EH (cell line): ENCODE results near the gene ANKS1A.

ENCODE experiments used
- DNase-seq: peaks from one replicate; pipeline ENCODE4 v3.0.0-alpha.2; 2015; ENCODE audit warnings: low read depth

The ANKS1A gene

GRCh38 chr6:35025232-35026188, 136.5 kb downstream of the ANKS1A start:
- peak; percentile 44 for DNase-seq

GRCh38 chr6:35026434-35027222, 137.6 kb downstream of the ANKS1A start:
- peak; percentile 30 for DNase-seq

- no peak for DNase-seq
Observed at GRCh38 chr6:35027807-35028206, 138.8 kb downstream of the ANKS1A start.

- no peak for DNase-seq
Observed at GRCh38 chr6:35028781-35029769, 140.0 kb downstream of the ANKS1A start.

- DNase-seq = no peak
Observed at GRCh38 chr6:35030099-35030498, 141.0 kb downstream of the ANKS1A start.

- no peak for DNase-seq
Observed at GRCh38 chr6:35031611-35032529, 142.8 kb downstream of the ANKS1A start.

- DNase-seq = no peak
Observed at GRCh38 chr6:35033683-35034082, 144.6 kb downstream of the ANKS1A start.

GRCh38 chr6:35034411-35035191, 145.5 kb downstream of the ANKS1A start:
- DNase-seq = no peak

- DNase-seq = no peak
Observed at GRCh38 chr6:35035481-35036030, 146.5 kb downstream of the ANKS1A start.

GRCh38 chr6:35036059-35036827, 147.2 kb downstream of the ANKS1A start:
- no peak for DNase-seq

GRCh38 chr6:35036828-35037663, 148.0 kb downstream of the ANKS1A start:
- no peak for DNase-seq

- DNase-seq = no peak
Observed at GRCh38 chr6:35037664-35038038, 148.6 kb downstream of the ANKS1A start.

- DNase-seq = peak; percentile 60
Observed at GRCh38 chr6:35038076-35038475, 149.0 kb downstream of the ANKS1A start.

- DNase-seq = no peak
Observed at GRCh38 chr6:35040398-35040797, 151.3 kb downstream of the ANKS1A start.

GRCh38 chr6:35041086-35041861, 152.2 kb downstream of the ANKS1A start:
- no peak for DNase-seq

GRCh38 chr6:35042031-35042815, 153.2 kb downstream of the ANKS1A start:
- DNase-seq = no peak
